H1 (cell line): ENCODE results near the gene WDR35. TPM values are rescaled to one million over a fixed set of nuclear protein-coding genes. Genes with fewer than 3 reads are reported as not detected.

Experiments
- PHF8 ChIP-seq: fragments of 200-600 bp; sonication (generic); conservative IDR thresholded peaks from 2 replicates; pipeline ENCODE4 v1.7.1; 2012; ENCODE audit warnings: low read depth, mild to moderate bottlenecking, inconsistent platforms, low read length, moderate library complexity
- POLR2AphosphoS5 ChIP-seq: IDR thresholded peaks from 2 replicates; pipeline ENCODE4 v1.6.1; 2011; ENCODE audit warnings: low read depth, low read length
- SIX5 ChIP-seq: IDR thresholded peaks from 2 replicates; pipeline ENCODE4 v1.6.1; 2011; ENCODE audit warnings: mild to moderate bottlenecking, low read depth, low read length
- polyA plus RNA-seq, 7 experiments: library from polyadenylated mRNA; depleted of rRNA in 3 of 7; stranded (reverse) in 5 of 7; unstranded in 2 of 7; fragments of >200 nt in 5 of 7; fragments of 200-250 nt in 2 of 7; gene quantifications; 1 replicate in 5 of 7; 2 replicates in 1 of 7; 4 replicates in 1 of 7; pipeline versions ENCODE4 v1.2.1 to v1.2.3, GENCODE V29; 2011 to 2013; ENCODE audit warnings: missing spikeins in 2 of 7, mixed read lengths in 2 of 7
- total RNA-seq: library from RNA; stranded (reverse); fragmentation: NEBNext Ultra II Directional; extraction: Animal tissue kit (Norgen Biotek cat#: 25700); gene quantifications from 2 replicates; pipeline ENCODE4 v1.2.1, GENCODE V29; 2021

WDR35 gene
- total and polyA plus RNA-seq, 2 of the 8 experiments (the other 6 are each of a cell fraction or from before 2014, with no cell fraction given), result 9.0 to 25.5 TPM

- TF ChIP-seq PHF8 (no peak), SIX5 (no peak), POLR2AphosphoS5 (no peak)
Observed at GRCh38 chr2:19932928-19933327, 57.0 kb downstream of the WDR35 start (continued).
